ENCODE data around the gene NLK. TPM values are rescaled to one million over a fixed set of nuclear protein-coding genes. Genes with fewer than 3 reads are reported as not detected.

NLK gene
- total and polyA plus RNA-seq, 2 of the 4 experiments (the other 2 are of a cell fraction): 15.3 to 23.3 TPM

DNA sequence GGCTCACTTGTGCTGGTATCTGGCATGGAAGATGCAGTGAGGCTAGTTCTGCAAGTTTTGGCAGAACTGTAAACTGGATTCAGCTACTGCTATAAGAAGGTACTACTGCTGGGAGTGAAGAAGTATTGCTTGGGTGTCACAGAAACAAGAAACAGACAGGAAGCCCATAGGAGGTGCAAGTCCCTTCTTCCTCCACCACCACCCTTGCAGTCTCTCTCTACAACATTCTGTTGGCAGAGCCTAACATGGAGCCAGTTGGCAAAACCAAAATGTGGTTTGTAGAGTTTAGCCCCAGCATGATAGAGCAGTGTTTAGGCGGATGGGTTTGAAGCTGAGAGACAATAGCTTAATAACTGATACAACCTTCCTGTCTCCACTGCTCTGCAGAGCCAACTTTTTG lies 72.6 kb downstream of the NLK start:
- peaks cover 11% of the 10 kb centered on the region; the same call in 1 of the 2 replicates for H4K20me1 ChIP-seq (ENCODE audit: insufficient read depth, low read length)
- H3K4ac ChIP-seq (ENCODE audit: low read depth, low read length): no peak overlapping the region
- H4K91ac ChIP-seq (ENCODE audit: insufficient read depth, low read depth, low read length): no peak overlapping the region
- H3K14ac ChIP-seq (replicated peaks; ENCODE audit: low read depth, low read length): peak overlapping the region; percentile 61; the same call in 1 of the 2 replicates
- H3K56ac ChIP-seq (ENCODE audit: extremely low read depth, insufficient read depth, low read length): no peak overlapping the region
- H3K4me3 ChIP-seq (ENCODE audit: insufficient read depth, low read depth, low read length): no peak overlapping the region
- H3K9me1 ChIP-seq (ENCODE audit: insufficient read depth, low read length): peaks cover 13% of the 10 kb centered on the region; the same call in 1 of the 2 replicates
- no peak overlapping the region for H2BK20ac ChIP-seq (ENCODE audit: low read depth, low read length)
- WGBS, 2 experiments (ENCODE audit: extremely low coverage in 2 of 2, insufficient read length in 1 of 2): no CpG with 5 or more reads among the region's 1 CpG
- no TSS peak for BruUV-seq (replicated peaks)
- no peaks in the 10 kb centered on the region for H3K9me3 ChIP-seq (ENCODE audit: control insufficient read depth, insufficient read depth, low read length)
- H2BK15ac ChIP-seq (ENCODE audit: low read depth, low read length): no peak overlapping the region
- no peak overlapping the region for H3K18ac ChIP-seq (ENCODE audit: low read depth, low read length)
- H3K23ac ChIP-seq (ENCODE audit: low read depth, low read length): peak overlapping the region; percentile 43; the same call in 1 of the 2 replicates
- no peak for DNase-seq
- in situ Hi-C loops (cut with MboI; ENCODE audit: low sequenced_read_pairs) (no loop called here), intact Hi-C loops (cut with micrococcal nuclease) (loop anchor here (5.0 to 10.0 kb wide), 2 partner anchors 68 to 220 kb away; partner anchors contain the start of gene LYRM9), dilution Hi-C loops (cut with HindIII; ENCODE audit: low sequenced_read_pairs, unreplicated experiment) (no loop called here)
- H2BK5ac ChIP-seq (ENCODE audit: low read depth, low read length, poor library complexity, severe bottlenecking): no peak overlapping the region
- ATAC-seq (ENCODE audit: low read depth): no peak
- H3K9ac ChIP-seq (ENCODE audit: low read depth, low read length): no peak overlapping the region
- H2BK120ac ChIP-seq (ENCODE audit: low read depth, low read length): no peak overlapping the region; the same call in 1 of the 2 replicates
- TF ChIP-seq ELK1 (IDR thresholded peaks at IDR 0.05; ENCODE audit: borderline replicate concordance, low read depth, low read length): no peak
- TF ChIP-seq RAD21 (IDR thresholded peaks at IDR 0.05; ENCODE audit: low read length): no peak
- TF ChIP-seq BHLHE40 (IDR thresholded peaks at IDR 0.05; ENCODE audit: low read depth, low read length): no peak
- no peak for TF ChIP-seq MAFK (IDR thresholded peaks at IDR 0.05; ENCODE audit: low read depth, low read length)
- TF ChIP-seq CHD1 (IDR thresholded peaks at IDR 0.05; ENCODE audit: low read depth, low read length): no peak
- no peak for TF ChIP-seq MXI1 (IDR thresholded peaks at IDR 0.05; ENCODE audit: borderline replicate concordance, low read depth, low read length)
- no peak for TF ChIP-seq NFE2L2 (IDR thresholded peaks at IDR 0.05; ENCODE audit: low read depth, low read length)
- no peak for TF ChIP-seq CEBPB (IDR thresholded peaks at IDR 0.05; ENCODE audit: low read depth, low read length)
- no peak for TF ChIP-seq RFX5 (IDR thresholded peaks at IDR 0.05; ENCODE audit: low read depth, low read length)
- TF ChIP-seq POLR2A (IDR thresholded peaks at IDR 0.05; ENCODE audit: low read depth, low read length): no peak
- no peak overlapping the region for H2AK9ac ChIP-seq (replicated peaks; ENCODE audit: low read depth, low read length, poor library complexity)
- no peak overlapping the region for H3K27ac ChIP-seq (ENCODE audit: insufficient read depth, low read length)
- H4K5ac ChIP-seq (ENCODE audit: low read depth, low read length): no peak overlapping the region; the same call in 1 of the 2 replicates
- peaks cover 30 to 60% of the 10 kb centered on the region in 2 experiments for H3K79me1 ChIP-seq (ENCODE audit: low read depth in 1 of 2, low read length in 2 of 2)
- H2AK5ac ChIP-seq (ENCODE audit: low read depth, low read length): peak overlapping the region; percentile 24; the same call in 1 of the 2 replicates
- no peaks in the 10 kb centered on the region for H3K27me3 ChIP-seq (ENCODE audit: control insufficient read depth, insufficient read depth, low read length)
- ChIA-PET CTCF (no interaction called here), POLR2A (ENCODE audit: unreplicated experiment) (no interaction called here)
- no peak overlapping the region for H3K4me2 ChIP-seq (ENCODE audit: low read depth, low read length)
- peaks cover 7% of the 10 kb centered on the region for H3K4me1 ChIP-seq (ENCODE audit: control insufficient read depth, insufficient read depth, low read length)
- no peak overlapping the region for H4K8ac ChIP-seq (ENCODE audit: low read depth in 2 of 2, low read length in 2 of 2)
- H2AFZ ChIP-seq (replicated peaks; ENCODE audit: low read length, poor library complexity): no peak overlapping the region
- peaks cover 2% of the 10 kb centered on the region for H3K36me3 ChIP-seq (ENCODE audit: control insufficient read depth, insufficient read depth, low read length)

Data from IMR-90 (cell line).